CD14-positive monocyte (primary cell): ENCODE measurements around the gene MAST2. TPM values are rescaled to one million over a fixed set of nuclear protein-coding genes. Genes with fewer than 3 reads are reported as not detected.

ENCODE experiments used
- DNase-seq, 3 donors: peaks; one replicate each; pipeline ENCODE4 v3.0.0-alpha.2; 2011 to 2022
- H2AFZ ChIP-seq: 2 replicates; pipeline ENCODE4 v1.6.0; 2012; ENCODE audit warnings: mild to moderate bottlenecking, low read depth, low read length, inconsistent platforms; ENCODE audit not compliant: insufficient read depth, poor library complexity, severe bottlenecking
- H3K27ac ChIP-seq, 2 donors: 1 replicate in 1 of 2; 2 replicates in 1 of 2; pipeline ENCODE4 v1.5.1; 2012 to 2013; ENCODE audit warnings: low read length in 2 of 2, control low read depth in 1 of 2, inconsistent platforms in 1 of 2, low read depth in 1 of 2, mild to moderate bottlenecking in 1 of 2
- H3K27me3 ChIP-seq, 2 donors: one replicate each; pipeline versions ENCODE4 v1.6.0 to v1.6.1; 2011 to 2013; ENCODE audit warnings: low read length in 2 of 2; ENCODE audit not compliant: control insufficient read depth in 2 of 2, insufficient read depth in 2 of 2
- H3K36me3 ChIP-seq, 2 donors: replicated peaks in 1 of 2; 1 replicate in 1 of 2; 2 replicates in 1 of 2; pipeline versions ENCODE4 v1.5.1 to v1.6.1; 2012 to 2013; ENCODE audit warnings: low read length in 2 of 2, control low read depth in 1 of 2, inconsistent platforms in 1 of 2, mild to moderate bottlenecking in 1 of 2; ENCODE audit not compliant: insufficient read depth in 2 of 2, control insufficient read depth in 1 of 2
- H3K4me1 ChIP-seq, 2 donors: 1 replicate in 1 of 2; 2 replicates in 1 of 2; pipeline versions ENCODE4 v1.5.1 to v1.6.1; 2012 to 2013; ENCODE audit warnings: low read length in 2 of 2, control low read depth in 1 of 2, inconsistent platforms in 1 of 2, mild to moderate bottlenecking in 1 of 2, moderate library complexity in 1 of 2; ENCODE audit not compliant: insufficient read depth in 2 of 2, control insufficient read depth in 1 of 2
- H3K4me2 ChIP-seq: replicated peaks from 2 replicates; pipeline ENCODE3; 2012; ENCODE audit warnings: low read length, moderate library complexity, mild to moderate bottlenecking; ENCODE audit not compliant: poor library complexity, severe bottlenecking; ENCODE audit errors: extremely low read depth
- H3K4me3 ChIP-seq, 3 experiments: fragments of 200-600 bp in 1 of 3; sonication (generic) in 1 of 3; replicated peaks in 1 of 3; 1 replicate in 2 of 3; 2 replicates in 1 of 3; pipeline ENCODE4 v1.5.1; 2011 to 2013; ENCODE audit warnings: low read length in 3 of 3, mild to moderate bottlenecking in 3 of 3, control low read depth in 2 of 3, low read depth in 2 of 3, inconsistent platforms in 1 of 3, moderate library complexity in 1 of 3
- H3K79me2 ChIP-seq: 2 replicates; pipeline ENCODE4 v1.6.0; 2012; ENCODE audit warnings: mild to moderate bottlenecking, control low read depth, inconsistent platforms, low read length, moderate library complexity; ENCODE audit not compliant: insufficient read depth
- H3K9ac ChIP-seq: 2 replicates; pipeline ENCODE4 v1.6.0; 2017; ENCODE audit warnings: low read length, mild to moderate bottlenecking; ENCODE audit not compliant: insufficient read depth, poor library complexity, severe bottlenecking
- H3K9me3 ChIP-seq, 2 donors: replicated peaks in 1 of 2; 1 replicate in 1 of 2; 2 replicates in 1 of 2; pipeline versions ENCODE4 v1.5.1 to v1.6.1; 2012 to 2013; ENCODE audit warnings: low read length in 2 of 2, control low read depth in 1 of 2; ENCODE audit not compliant: control insufficient read depth in 1 of 2, insufficient read depth in 1 of 2
- H4K20me1 ChIP-seq: 2 replicates; pipeline ENCODE4 v1.6.0; 2012; ENCODE audit warnings: mild to moderate bottlenecking, low read length, control low read depth, moderate library complexity; ENCODE audit not compliant: insufficient read depth
- H3K27ac Mint-ChIP-seq, 7 donors: one replicate each; pipeline ENCODE4 v1.8.0; 2020; ENCODE audit warnings: mild to moderate bottlenecking in 7 of 7, mixed read lengths in 7 of 7, moderate library complexity in 6 of 7, inconsistent platforms in 2 of 7
- H3K27me3 Mint-ChIP-seq, 3 donors: one replicate each; pipeline ENCODE4 v1.8.0; 2021 to 2022; ENCODE audit warnings: low read depth in 3 of 3, mild to moderate bottlenecking in 3 of 3, mixed read lengths in 3 of 3, moderate library complexity in 3 of 3, inconsistent platforms in 1 of 3
- H3K36me3 Mint-ChIP-seq, 2 donors: one replicate each; pipeline ENCODE4 v1.8.0; 2020; ENCODE audit warnings: mixed read lengths in 2 of 2, inconsistent platforms in 1 of 2, mild to moderate bottlenecking in 1 of 2
- H3K4me1 Mint-ChIP-seq: one replicate; pipeline ENCODE4 v1.8.0; 2020; ENCODE audit warnings: mild to moderate bottlenecking, mixed read lengths
- H3K4me3 Mint-ChIP-seq, 2 donors: one replicate each; pipeline ENCODE4 v1.8.0; 2020; ENCODE audit warnings: mild to moderate bottlenecking in 2 of 2, mixed read lengths in 2 of 2, moderate library complexity in 1 of 2
- H3K9me3 Mint-ChIP-seq, 7 donors: one replicate each; pipeline ENCODE4 v1.8.0; 2020 to 2022; ENCODE audit warnings: mixed read lengths in 7 of 7, mild to moderate bottlenecking in 6 of 7, moderate library complexity in 6 of 7, inconsistent platforms in 2 of 7
- WGBS: methylation state at CpG from one replicate; pipeline ENCODE4 v1.1.5; 2013; ENCODE audit warnings: missing lambda C conversion rate; ENCODE audit not compliant: insufficient coverage; 5-methylcytosine and 5-hydroxymethylcytosine counted together
- intact Hi-C, 2 donors: fragments of 100-400 bp; cut with micrococcal nuclease; formaldehyde crosslinking; loops; one replicate each; pipeline versions ENCODE4 v1.15.0 to v1.15.1; 2023
- polyA plus RNA-seq, 3 donors: library from polyadenylated mRNA; depleted of rRNA in 1 of 3; unstranded in 2 of 3; stranded (reverse) in 1 of 3; fragments of 300-500 nt in 2 of 3; fragments of >200 nt in 1 of 3; fragmentation: Illumina TruSeq in 2 of 3; gene quantifications; 1 replicate in 2 of 3; 2 replicates in 1 of 3; pipeline ENCODE4 v1.2.3, GENCODE V29; 2012 to 2021
- TF ChIP-seq, protein P1 (sequence below): fragments of 200-600 bp; IDR thresholded peaks from one replicate; pipeline ENCODE4 v1.8.0; 2022; ENCODE audit warnings: antibody characterized with exemption, mild to moderate bottlenecking

Gene MAST2
- polyA plus RNA-seq, 3 donors = 1.0 to 7.2 (median 2.5) TPM

DNA sequence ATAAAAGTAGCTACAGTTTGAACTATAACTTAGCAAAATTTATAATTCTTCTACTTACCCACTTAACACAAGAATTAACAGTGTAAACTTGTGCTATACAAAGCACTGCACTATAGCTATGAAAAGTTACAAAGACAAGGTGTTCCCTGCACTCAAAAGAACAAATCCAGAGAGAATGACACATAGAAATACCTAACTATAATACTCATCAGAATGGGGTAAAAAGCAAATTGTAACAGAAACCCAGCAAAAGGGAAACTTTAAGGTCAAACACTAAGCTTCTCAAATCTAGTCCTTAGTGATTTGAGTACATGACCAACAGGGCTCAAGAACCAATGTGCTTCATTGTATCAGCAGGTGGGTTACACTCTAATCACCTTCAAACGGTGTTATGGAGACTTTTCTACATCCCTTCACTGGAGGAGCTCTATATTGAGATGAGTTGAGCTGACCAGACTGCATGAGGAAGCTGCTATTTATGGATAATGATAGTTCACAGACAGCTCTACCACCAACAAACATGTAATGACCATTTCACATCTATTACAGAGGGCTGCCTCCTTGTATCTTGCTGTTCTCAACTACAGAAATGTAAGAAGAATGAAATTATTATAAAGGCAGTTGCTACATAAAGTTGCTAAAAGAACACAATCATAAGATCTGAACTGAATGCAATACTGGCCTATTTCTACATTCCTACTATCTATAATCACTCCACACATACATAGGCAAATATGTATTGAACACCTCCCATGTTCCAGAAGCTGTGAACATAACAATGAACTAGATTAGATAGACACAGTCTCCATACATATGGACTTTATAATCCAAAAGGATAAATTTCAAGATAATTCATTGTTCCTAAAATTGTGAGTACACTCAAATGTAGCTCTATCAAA lies 281.4 kb downstream of the MAST2 start:
- H3K4me2 ChIP-seq = no peak overlapping the region
- no peaks in the 10 kb centered on the region for H3K9me3 ChIP-seq
- DNase-seq = no peak
- Mint-ChIP-seq H3K27ac (no peak overlapping the region), H3K27me3 (no peaks in the 10 kb centered on the region), H3K4me1 (peaks cover 3% of the 10 kb centered on the region), H3K4me3 (no peak overlapping the region), H3K9me3 (peaks cover 0 to 3% (median 0%) of the 10 kb centered on the region in 7 donors), H3K36me3 (no peaks in the 10 kb centered on the region)
- H4K20me1 ChIP-seq = no peaks in the 10 kb centered on the region
- no peaks in the 10 kb centered on the region for H3K4me1 ChIP-seq
- H3K36me3 ChIP-seq = no peaks in the 10 kb centered on the region
- no peak overlapping the region for H2AFZ ChIP-seq
- TF ChIP-seq, protein P1, sequence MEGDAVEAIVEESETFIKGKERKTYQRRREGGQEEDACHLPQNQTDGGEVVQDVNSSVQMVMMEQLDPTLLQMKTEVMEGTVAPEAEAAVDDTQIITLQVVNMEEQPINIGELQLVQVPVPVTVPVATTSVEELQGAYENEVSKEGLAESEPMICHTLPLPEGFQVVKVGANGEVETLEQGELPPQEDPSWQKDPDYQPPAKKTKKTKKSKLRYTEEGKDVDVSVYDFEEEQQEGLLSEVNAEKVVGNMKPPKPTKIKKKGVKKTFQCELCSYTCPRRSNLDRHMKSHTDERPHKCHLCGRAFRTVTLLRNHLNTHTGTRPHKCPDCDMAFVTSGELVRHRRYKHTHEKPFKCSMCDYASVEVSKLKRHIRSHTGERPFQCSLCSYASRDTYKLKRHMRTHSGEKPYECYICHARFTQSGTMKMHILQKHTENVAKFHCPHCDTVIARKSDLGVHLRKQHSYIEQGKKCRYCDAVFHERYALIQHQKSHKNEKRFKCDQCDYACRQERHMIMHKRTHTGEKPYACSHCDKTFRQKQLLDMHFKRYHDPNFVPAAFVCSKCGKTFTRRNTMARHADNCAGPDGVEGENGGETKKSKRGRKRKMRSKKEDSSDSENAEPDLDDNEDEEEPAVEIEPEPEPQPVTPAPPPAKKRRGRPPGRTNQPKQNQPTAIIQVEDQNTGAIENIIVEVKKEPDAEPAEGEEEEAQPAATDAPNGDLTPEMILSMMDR = no peak
- H3K4me3 ChIP-seq = no peak overlapping the region
- no peaks in the 10 kb centered on the region for H3K27me3 ChIP-seq
- no peaks in the 10 kb centered on the region for H3K79me2 ChIP-seq
- no CpG with 5 or more reads among the region's 1 CpG for WGBS
- intact Hi-C loops = no loop called here
- H3K27ac ChIP-seq = no peak overlapping the region
- H3K9ac ChIP-seq = no peak overlapping the region

Other genes with a start within 250 kb of the MAST2 start
- 10 to 100 TPM; 24.4 to 44.6 (median 27.5) TPM for gene NASP, start 219.6 kb upstream of the MAST2 start, polyA plus RNA-seq
- 1 to 10 TPM in 1 of 3 donors, not detected in 2; 4.4 TPM for gene CCDC17, start 179.6 kb upstream of the MAST2 start, polyA plus RNA-seq
- 10 to 100 TPM; 71.6 to 93.3 (median 79.5) TPM for gene GPBP1L1, start 117.1 kb upstream of the MAST2 start, polyA plus RNA-seq
- 10 to 100 TPM; 27.6 to 43.4 (median 36.2) TPM for gene TMEM69, start 115.4 kb upstream of the MAST2 start, polyA plus RNA-seq
- 1 to 10 TPM in 2 of 3 donors, under 1 TPM in 1; 0.35 to 1.4 (median 1.4) TPM for gene IPP, start 53.0 kb upstream of the MAST2 start, polyA plus RNA-seq